Hepatocyte (in vitro differentiated cells): Measurements from ENCODE around the gene AUTS2. TPM values are rescaled to one million over a fixed set of nuclear protein-coding genes. Genes with fewer than 3 reads are reported as not detected.

Experiments
- DNase-seq: peaks from one replicate; pipeline ENCODE4 v3.0.0-alpha.2; 2016; ENCODE audit warnings: low spot score
- H2AFZ ChIP-seq: fragments of 200-600 bp; sonication (generic); 2 replicates; pipeline ENCODE4 v1.6.0; 2016; ENCODE audit warnings: antibody characterized with exemption, mild to moderate bottlenecking
- H3K27ac ChIP-seq: fragments of 200-600 bp; sonication (generic); 2 replicates; pipeline ENCODE4 v1.5.1; 2016; ENCODE audit warnings: mild to moderate bottlenecking
- H3K27me3 ChIP-seq: fragments of 200-600 bp; sonication (generic); 2 replicates; pipeline ENCODE4 v1.6.1; 2016
- H3K36me3 ChIP-seq: fragments of 200-600 bp; sonication (generic); replicated peaks from 2 replicates; pipeline ENCODE4 v1.5.1; 2016; ENCODE audit warnings: low read depth; ENCODE audit not compliant: insufficient read depth
- H3K4me1 ChIP-seq: fragments of 200-600 bp; sonication (generic); 2 replicates; pipeline ENCODE4 v1.5.1; 2016; ENCODE audit warnings: mild to moderate bottlenecking, moderate library complexity; ENCODE audit not compliant: insufficient read depth
- H3K4me2 ChIP-seq: fragments of 200-600 bp; sonication (generic); 2 replicates; pipeline ENCODE4 v1.6.0; 2016
- H3K4me3 ChIP-seq: fragments of 200-600 bp; sonication (generic); 2 replicates; pipeline ENCODE4 v1.5.1; 2016; ENCODE audit warnings: mild to moderate bottlenecking
- H3K79me2 ChIP-seq: fragments of 200-600 bp; sonication (generic); 2 replicates; pipeline ENCODE4 v1.6.0; 2017; ENCODE audit warnings: mild to moderate bottlenecking
- H3K9me2 ChIP-seq: fragments of 200-600 bp; sonication (generic); replicated peaks from 2 replicates; pipeline ENCODE4 v1.6.0; 2017; ENCODE audit warnings: mild to moderate bottlenecking; ENCODE audit not compliant: insufficient read depth
- H3K9me3 ChIP-seq: fragments of 200-600 bp; sonication (generic); 2 replicates; pipeline ENCODE4 v1.5.1; 2016; ENCODE audit warnings: low read depth, mild to moderate bottlenecking
- H4K20me1 ChIP-seq: fragments of 200-600 bp; sonication (generic); 2 replicates; pipeline ENCODE4 v1.6.0; 2016; ENCODE audit warnings: mild to moderate bottlenecking; ENCODE audit not compliant: insufficient read depth, poor library complexity, severe bottlenecking
- EZH2 ChIP-seq: fragments of 200-600 bp; sonication (generic); IDR thresholded peaks from 2 replicates; pipeline ENCODE4 v1.6.1; 2016; ENCODE audit warnings: antibody characterized with exemption, mild to moderate bottlenecking, borderline replicate concordance
- EZH2phosphoT487 ChIP-seq: fragments of 200-600 bp; sonication (generic); IDR thresholded peaks from one replicate; pipeline ENCODE4 v1.6.1; 2018; ENCODE audit warnings: antibody characterized with exemption, mild to moderate bottlenecking, low read depth, moderate library complexity; ENCODE audit not compliant: unreplicated experiment, severe bottlenecking
- WGBS: methylation state at CpG from one replicate; pipeline ENCODE4 v1.1.6; 2016; ENCODE audit warnings: low lambda C conversion rate; ENCODE audit errors: missing lambda C conversion rate; 5-methylcytosine and 5-hydroxymethylcytosine counted together
- polyA plus RNA-seq: library from polyadenylated mRNA; unstranded; fragments of >200 nt; fragmentation: Nextera tagmentation; extraction: Ambion mirVana; gene quantifications from 2 replicates; pipeline ENCODE4 v1.2.1, GENCODE V29; 2016
- total RNA-seq: library from RNA; depleted of rRNA; stranded (reverse); fragments of >200 nt; gene quantifications from 2 replicates; pipeline ENCODE4 v1.2.3, GENCODE V29; 2014
- TF ChIP-seq, protein P1 (sequence below): fragments of 200-600 bp; sonication (generic); IDR thresholded peaks from 2 replicates; pipeline ENCODE4 v1.5.1; 2016; ENCODE audit warnings: antibody characterized with exemption, mild to moderate bottlenecking; ENCODE audit not compliant: poor library complexity

AUTS2 gene
- total and polyA plus RNA-seq, 2 experiments from 2014 or later = 34.4 to 40.9 TPM

DNA sequence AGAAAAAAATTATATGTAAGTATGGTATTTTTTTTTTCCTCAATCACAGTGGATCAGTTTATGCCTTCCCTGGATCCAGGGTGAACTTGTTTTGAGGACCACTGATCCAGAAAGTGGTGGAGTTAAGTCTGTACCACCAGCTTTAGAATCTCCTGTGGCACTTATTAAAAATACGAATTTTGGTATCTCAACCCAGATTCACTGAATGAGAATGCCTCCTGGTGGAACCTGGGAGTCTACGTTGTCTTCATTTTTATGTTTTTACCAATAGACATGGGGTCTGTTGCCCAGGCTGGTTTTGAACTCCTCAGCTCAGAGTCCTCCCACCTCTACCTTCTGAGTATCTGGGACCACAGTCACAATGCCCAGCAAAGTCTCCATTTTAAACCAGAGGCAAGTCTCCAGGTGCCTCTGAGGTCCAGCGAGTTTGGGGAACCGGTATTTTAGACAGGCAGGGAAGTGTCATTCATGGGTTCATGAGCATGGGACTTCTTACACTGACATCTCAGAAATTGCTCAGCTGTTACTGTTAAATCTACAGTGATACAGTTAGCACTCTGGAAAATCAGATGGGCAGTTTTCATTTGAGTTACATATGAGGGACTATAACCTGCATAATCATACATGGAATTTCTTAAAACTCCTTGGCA lies 200.9 kb downstream of the AUTS2 start:
- H3K4me1 ChIP-seq = peaks cover 34% of the 10 kb centered on the region
- H3K4me3 ChIP-seq = no peak overlapping the region
- 93% methylated on average over 4 of the region's 4 CpGs for WGBS
- no peaks in the 10 kb centered on the region for H3K9me3 ChIP-seq
- H3K27me3 ChIP-seq = no peaks in the 10 kb centered on the region
- DNase-seq = no peak
- H3K9me2 ChIP-seq = no peaks in the 10 kb centered on the region
- H3K79me2 ChIP-seq = peaks cover 3% of the 10 kb centered on the region
- H4K20me1 ChIP-seq = peaks cover 4% of the 10 kb centered on the region
- H3K27ac ChIP-seq = no peak overlapping the region
- H3K4me2 ChIP-seq = no peak overlapping the region
- no peak overlapping the region for H2AFZ ChIP-seq
- TF ChIP-seq, protein P1, sequence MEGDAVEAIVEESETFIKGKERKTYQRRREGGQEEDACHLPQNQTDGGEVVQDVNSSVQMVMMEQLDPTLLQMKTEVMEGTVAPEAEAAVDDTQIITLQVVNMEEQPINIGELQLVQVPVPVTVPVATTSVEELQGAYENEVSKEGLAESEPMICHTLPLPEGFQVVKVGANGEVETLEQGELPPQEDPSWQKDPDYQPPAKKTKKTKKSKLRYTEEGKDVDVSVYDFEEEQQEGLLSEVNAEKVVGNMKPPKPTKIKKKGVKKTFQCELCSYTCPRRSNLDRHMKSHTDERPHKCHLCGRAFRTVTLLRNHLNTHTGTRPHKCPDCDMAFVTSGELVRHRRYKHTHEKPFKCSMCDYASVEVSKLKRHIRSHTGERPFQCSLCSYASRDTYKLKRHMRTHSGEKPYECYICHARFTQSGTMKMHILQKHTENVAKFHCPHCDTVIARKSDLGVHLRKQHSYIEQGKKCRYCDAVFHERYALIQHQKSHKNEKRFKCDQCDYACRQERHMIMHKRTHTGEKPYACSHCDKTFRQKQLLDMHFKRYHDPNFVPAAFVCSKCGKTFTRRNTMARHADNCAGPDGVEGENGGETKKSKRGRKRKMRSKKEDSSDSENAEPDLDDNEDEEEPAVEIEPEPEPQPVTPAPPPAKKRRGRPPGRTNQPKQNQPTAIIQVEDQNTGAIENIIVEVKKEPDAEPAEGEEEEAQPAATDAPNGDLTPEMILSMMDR = no peak
- TF ChIP-seq EZH2 (no peak), EZH2phosphoT487 (no peak)
- no peaks in the 10 kb centered on the region for H3K36me3 ChIP-seq

DNA sequence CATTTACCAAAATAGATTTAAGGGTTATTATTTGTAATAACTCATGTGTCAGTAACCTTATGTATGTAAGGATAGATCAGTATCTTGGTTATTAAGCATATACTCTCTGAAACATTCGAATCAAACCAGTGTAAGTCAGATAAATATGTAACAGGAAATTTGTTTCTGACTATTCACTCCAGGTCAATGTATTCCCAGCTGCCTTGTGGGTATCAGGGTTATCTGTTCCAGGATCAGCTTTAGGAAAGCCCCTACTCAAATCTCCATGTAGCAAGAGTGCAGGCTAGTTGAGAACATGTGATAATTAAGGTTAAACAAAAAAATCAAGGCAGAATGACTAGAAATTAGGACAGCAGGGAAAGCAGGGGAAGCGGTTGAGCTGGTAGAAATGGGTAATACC lies 201.7 kb downstream of the AUTS2 start:
- H3K79me2 ChIP-seq = peaks cover 3% of the 10 kb centered on the region
- 67% methylated on average over 2 of the region's 2 CpGs for WGBS
- peaks cover 34% of the 10 kb centered on the region for H3K4me1 ChIP-seq
- TF ChIP-seq EZH2 = no peak
- TF ChIP-seq, protein P1 = no peak
- TF ChIP-seq EZH2phosphoT487 = no peak
- H3K9me2 ChIP-seq = no peaks in the 10 kb centered on the region
- H3K4me3 ChIP-seq = no peak overlapping the region
- peaks cover 4% of the 10 kb centered on the region for H4K20me1 ChIP-seq
- no peak for DNase-seq
- H3K36me3 ChIP-seq = no peaks in the 10 kb centered on the region
- H3K4me2 ChIP-seq = no peak overlapping the region
- peak overlapping the region; percentile 27 for H3K27ac ChIP-seq
- H3K27me3 ChIP-seq = no peaks in the 10 kb centered on the region
- no peak overlapping the region for H2AFZ ChIP-seq
- H3K9me3 ChIP-seq = no peaks in the 10 kb centered on the region

DNA sequence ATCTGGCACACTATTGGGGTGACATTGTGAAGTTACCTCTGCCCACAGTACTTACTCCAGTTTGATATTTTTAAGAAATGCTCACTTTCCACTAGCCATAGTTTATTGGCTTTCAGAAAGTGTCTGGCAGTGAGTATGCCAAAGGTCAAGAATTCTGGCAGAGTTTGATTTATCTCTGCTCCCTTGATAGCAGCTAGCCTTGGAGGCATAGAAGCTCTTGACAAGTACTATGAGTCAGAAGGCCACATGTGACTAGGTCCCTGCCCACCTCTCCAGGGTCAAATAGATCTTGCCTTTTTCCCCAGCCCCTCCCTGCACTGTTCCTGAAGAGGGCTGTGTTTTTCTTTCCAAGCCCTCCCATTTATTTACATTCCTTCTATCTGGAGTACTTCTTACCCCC lies 202.2 kb downstream of the AUTS2 start:
- H3K9me3 ChIP-seq = no peaks in the 10 kb centered on the region
- H3K4me2 ChIP-seq = no peak overlapping the region
- H4K20me1 ChIP-seq = peaks cover 4% of the 10 kb centered on the region
- H3K9me2 ChIP-seq = no peaks in the 10 kb centered on the region
- TF ChIP-seq EZH2phosphoT487 (no peak), EZH2 (no peak)
- TF ChIP-seq, protein P1 = no peak
- H3K4me3 ChIP-seq = no peak overlapping the region
- peaks cover 39% of the 10 kb centered on the region for H3K4me1 ChIP-seq
- H3K27me3 ChIP-seq = no peaks in the 10 kb centered on the region
- DNase-seq = peak; percentile 79
- H2AFZ ChIP-seq = no peak overlapping the region
- H3K79me2 ChIP-seq = peaks cover 3% of the 10 kb centered on the region
- peak overlapping the region; percentile 27 for H3K27ac ChIP-seq
- no peaks in the 10 kb centered on the region for H3K36me3 ChIP-seq
